ENCODE data around the gene GRID1.
A peak's percentile ranks its signal among the peaks of the same experiment; 100 is the strongest.

GRID1 gene

GRCh38 chr10:86365346-86366032 is 1.1 kb downstream of the GRID1 start (continued):
- TF ChIP-seq BCL11B (tag by site-specific recombination; IDR thresholded peaks at IDR 0.05; ENCODE audit: low read depth), result 0 out of 2 replicates have a peak, but pooled peaks have one; percentile 32
- TF ChIP-seq ZNF654 (tag by site-specific recombination; IDR thresholded peaks at IDR 0.05; ENCODE audit: low read depth), result no peak
- peak; percentile 46; the same call in 1 of the 2 replicates for TF ChIP-seq ZNF692 (tag by site-specific recombination; IDR thresholded peaks at IDR 0.05)
- TF ChIP-seq ZNF707 (tag by site-specific recombination; IDR thresholded peaks at IDR 0.05), result no peak
- TF ChIP-seq ZBTB26 (tag by site-specific recombination; optimal IDR thresholded peaks at IDR 0.05), result peak; percentile 83
- no peak for TF ChIP-seq ZNF324 (tag by site-specific recombination; IDR thresholded peaks at IDR 0.05)
- peak; percentile 32; the same call in 1 of the 2 replicates for TF ChIP-seq ZNF391 (tag by site-specific recombination; IDR thresholded peaks at IDR 0.05; ENCODE audit: borderline replicate concordance, low read depth)
- TF ChIP-seq SP7 (tag by site-specific recombination; IDR thresholded peaks at IDR 0.05), result no peak
- no peak for TF ChIP-seq KLF8 (tag by site-specific recombination; IDR thresholded peaks at IDR 0.05)
- TF ChIP-seq SCRT1 (tag by site-specific recombination; IDR thresholded peaks at IDR 0.05; ENCODE audit: borderline replicate concordance), result 0 out of 2 replicates have a peak, but pooled peaks have one; percentile 22

- no peak for TF ChIP-seq ZSCAN5A (tag by site-specific recombination; IDR thresholded peaks at IDR 0.05)
- peak; percentile 65; the same call in 1 of the 2 replicates for TF ChIP-seq ZBTB6 (tag by site-specific recombination; IDR thresholded peaks at IDR 0.05)
- peak; percentile 87 for TF ChIP-seq REST (tag by site-specific recombination; IDR thresholded peaks at IDR 0.05)
- POLR2A ChIA-PET, result no interaction called here
- no peak overlapping the region for H3K27ac ChIP-seq (ENCODE audit: extremely low read depth, low read depth, low read length)
- H3K36me3 ChIP-seq (ENCODE audit: control insufficient read depth in 2 of 2, insufficient read depth in 1 of 2, low read length in 2 of 2), result peaks cover 0 to 9% of the 10 kb centered on the region in 2 experiments; a peak in 2 of 3 replicates
- H3K9me3 ChIP-seq (ENCODE audit: control insufficient read depth, insufficient read depth, low read depth, low read length), result no peaks in the 10 kb centered on the region
- peaks cover 8% of the 10 kb centered on the region for H3K4me1 ChIP-seq (ENCODE audit: control insufficient read depth, insufficient read depth, low read length)
- CTCF ChIA-PET, result no interaction called here
- no peak overlapping the region for H3K4me3 ChIP-seq (ENCODE audit: low read depth, low read length)
Observed at GRCh38 chr10:86364491-86365345, 1.9 kb downstream of the GRID1 start.
